HepG2 (cell line): Measurements from ENCODE around the gene KTN1. TPM values are rescaled to one million over a fixed set of nuclear protein-coding genes. Genes with fewer than 3 reads are reported as not detected.

Experiments
- ATAC-seq: fragments of 200-7000 bp; cut with Tn5 transposase; 3 replicates; pipeline ENCODE4 v1.9.1; 2020; ENCODE audit warnings: mild to moderate bottlenecking, moderate library complexity
- BruUV-seq: library from RNA; stranded (reverse); fragments of 400-500 nt; replicated peaks from 2 replicates; lab custom pipeline; 2021; lab: Mats Ljungman, UMichigan
- CTCF ChIA-PET: fragments of 300-600 bp; formaldehyde crosslinking; extraction: SDS; loops from one replicate; lab custom pipeline; 2021; ENCODE audit warnings: low total read pairs, inconsistent platforms, low intra/inter-chr PET ratio; lab: Yijun Ruan, JAX
- POLR2A ChIA-PET: fragments of 350-600 bp; sonication (Branson Sonifier 250); formaldehyde crosslinking; loops from one replicate; lab custom pipeline; 2020; ENCODE audit warnings: antibody characterized with exemption, inconsistent platforms; lab: Yijun Ruan, JAX
- DNase-seq: peaks from one replicate; pipeline ENCODE4 v3.0.0-alpha.2; 2015; ENCODE audit warnings: low spot score
- FAIRE-seq: peaks from 3 replicates; lab custom pipeline; 2011; peaks lifted over from hg19 to GRCh38; lab: Jason Lieb, UNC
- H2AFZ ChIP-seq: one replicate; pipeline ENCODE4 v1.6.1; 2011; ENCODE audit warnings: low read length, inconsistent platforms
- H3K27ac ChIP-seq: fragments of 300-600 bp; 3 replicates; pipeline ENCODE4 v1.8.0; 2011; ENCODE audit warnings: mixed run types, mild to moderate bottlenecking, mixed read lengths, low read length, inconsistent platforms; ENCODE audit not compliant: insufficient read depth; ENCODE audit errors: extremely low read length
- H3K27me3 ChIP-seq, 2 experiments: fragments of 200-600 bp in 1 of 2; 2 replicates in 1 of 2; 3 replicates in 1 of 2; pipeline versions ENCODE4 v1.6.0 to v1.8.0; 2011; ENCODE audit warnings: low read length in 2 of 2, mild to moderate bottlenecking in 2 of 2, moderate library complexity in 2 of 2, inconsistent platforms in 1 of 2; ENCODE audit not compliant: insufficient read depth in 2 of 2, control insufficient read depth in 1 of 2
- H3K36me3 ChIP-seq, 2 experiments: fragments of 200-600 bp in 1 of 2; replicated peaks in 1 of 2; 2 replicates in 1 of 2; 3 replicates in 1 of 2; pipeline versions ENCODE4 v1.5.1 to v1.8.0; 2011; ENCODE audit warnings: low read length in 2 of 2, inconsistent platforms in 1 of 2; ENCODE audit not compliant: insufficient read depth in 2 of 2, control insufficient read depth in 1 of 2
- H3K4me1 ChIP-seq: 2 replicates; pipeline ENCODE4 v1.5.1; 2012; ENCODE audit warnings: low read length, inconsistent platforms; ENCODE audit not compliant: insufficient read depth
- H3K4me2 ChIP-seq: 2 replicates; pipeline ENCODE4 v1.6.0; 2011; ENCODE audit warnings: low read depth, low read length, inconsistent platforms
- H3K4me3 ChIP-seq, 3 experiments: fragments of 200-600 bp in 1 of 3; sonication (generic), shearing (Covaris generic) in 1 of 3; replicated peaks in 1 of 3; 2 replicates each; pipeline ENCODE4 v1.5.1; 2011 to 2016; ENCODE audit warnings: low read length in 3 of 3, inconsistent platforms in 2 of 3, low read depth in 2 of 3, mild to moderate bottlenecking in 2 of 3, control low read depth in 1 of 3, mixed read lengths in 1 of 3; ENCODE audit not compliant: insufficient read depth in 1 of 3
- H3K79me2 ChIP-seq: one replicate; pipeline ENCODE4 v1.6.1; 2011; ENCODE audit warnings: low read length, inconsistent platforms; ENCODE audit not compliant: insufficient read depth
- H3K9ac ChIP-seq: 2 replicates; pipeline ENCODE4 v1.6.0; 2011; ENCODE audit warnings: mild to moderate bottlenecking, low read depth, low read length, inconsistent platforms; ENCODE audit not compliant: insufficient read depth
- H3K9me3 ChIP-seq: 2 replicates; pipeline ENCODE4 v1.5.1; 2012; ENCODE audit warnings: mild to moderate bottlenecking, low read length
- H4K20me1 ChIP-seq: 2 replicates; pipeline ENCODE4 v1.6.0; 2011; ENCODE audit warnings: inconsistent platforms, mild to moderate bottlenecking, low read length, moderate library complexity; ENCODE audit not compliant: insufficient read depth
- ASH2L ChIP-seq: fragments of 300-600, 200-600 bp; sonication (generic); IDR thresholded peaks from 2 replicates; pipeline ENCODE4 v1.7.0; 2017; ENCODE audit warnings: low read depth, mild to moderate bottlenecking, moderate library complexity, mixed read lengths, low read length; ENCODE audit not compliant: insufficient read length
- GATA4 ChIP-seq: sonication (generic); IDR thresholded peaks from 2 replicates; pipeline ENCODE4 v1.6.1; 2016; ENCODE audit warnings: antibody characterized with exemption, low read depth, borderline replicate concordance
- HDAC6 ChIP-seq: fragments of 200-600 bp; sonication (generic); IDR thresholded peaks from 2 replicates; pipeline ENCODE4 v1.7.0; 2017; ENCODE audit warnings: mild to moderate bottlenecking, antibody characterized with exemption, low read length, low read depth
- HNRNPH1 ChIP-seq: fragments of 200-400 bp; formaldehyde crosslinking; optimal IDR thresholded peaks from 2 replicates; pipeline ENCODE3; 2017; ENCODE audit warnings: mild to moderate bottlenecking, low read depth, low read length
- NCOA2 ChIP-seq: sonication (generic); formaldehyde crosslinking; IDR thresholded peaks from 2 replicates; pipeline ENCODE4 v1.8.0; 2022; ENCODE audit warnings: inconsistent platforms
- PTBP1 ChIP-seq: fragments of 200-400 bp; formaldehyde crosslinking; IDR thresholded peaks from 2 replicates; pipeline ENCODE4 v1.6.1; 2018; ENCODE audit warnings: low read length, low read depth; ENCODE audit not compliant: poor library complexity, severe bottlenecking
- ZFP36L2 ChIP-seq: sonication (generic); formaldehyde crosslinking; IDR thresholded peaks from 2 replicates; pipeline ENCODE4 v1.4.0; 2020; ENCODE audit warnings: missing genetic modification reagents
- ZNF230 ChIP-seq: sonication (generic); formaldehyde crosslinking; IDR thresholded peaks from 2 replicates; pipeline ENCODE4 v1.4.0; 2020; ENCODE audit warnings: mild to moderate bottlenecking, missing genetic modification reagents
- ZNF383 ChIP-seq: sonication (generic); formaldehyde crosslinking; IDR thresholded peaks from 2 replicates; pipeline ENCODE4 v1.4.0; 2020; ENCODE audit warnings: missing genetic modification reagents, mild to moderate bottlenecking, borderline replicate concordance
- ZNF556 ChIP-seq: sonication (generic); formaldehyde crosslinking; IDR thresholded peaks from 2 replicates; pipeline ENCODE4 v1.4.0; 2020; ENCODE audit warnings: mild to moderate bottlenecking, missing genetic modification reagents, borderline replicate concordance
- ZNF605 ChIP-seq: sonication (generic); formaldehyde crosslinking; IDR thresholded peaks from 2 replicates; pipeline ENCODE4 v1.8.0; 2022; ENCODE audit warnings: mild to moderate bottlenecking, missing genetic modification reagents
- ZNF670 ChIP-seq: sonication (generic); formaldehyde crosslinking; IDR thresholded peaks from 2 replicates; pipeline ENCODE4 v1.8.0; 2022; ENCODE audit warnings: mild to moderate bottlenecking, missing genetic modification reagents, borderline replicate concordance
- ZNF776 ChIP-seq: sonication (generic); formaldehyde crosslinking; IDR thresholded peaks from 2 replicates; pipeline ENCODE4 v1.4.0; 2020; ENCODE audit warnings: mild to moderate bottlenecking, missing genetic modification reagents
- ZNF891 ChIP-seq: sonication (generic); formaldehyde crosslinking; IDR thresholded peaks from 2 replicates; pipeline ENCODE4 v1.5.0; 2020; ENCODE audit warnings: mild to moderate bottlenecking, missing genetic modification reagents
- WGBS: methylation state at CpG from one replicate; pipeline ENCODE4 v1.1.6; 2017; ENCODE audit warnings: low lambda C conversion rate; 5-methylcytosine and 5-hydroxymethylcytosine counted together
- in situ Hi-C: cut with HindIII; loops from 2 replicates; pipeline ENCODE4 v1.10.0; 2017; ENCODE audit warnings: low pct_unique_long_range_greater_than_20kb; ENCODE audit not compliant: extremely low pct_ligation_motif_present
- intact Hi-C: fragments of 100-400 bp; cut with micrococcal nuclease; formaldehyde crosslinking; loops from one replicate; pipeline ENCODE4 v1.10.0; 2022; ENCODE audit not compliant: unreplicated experiment
- polyA plus RNA-seq, 8 experiments: library from polyadenylated mRNA; depleted of rRNA in 3 of 8; stranded (reverse) in 7 of 8; unstranded in 1 of 8; fragments of >200 nt; fragmentation: Illumina TruSeq in 4 of 8; extraction: Trizol in 4 of 8; gene quantifications; 2 replicates each; pipeline versions ENCODE4 v1.2.1 to v1.2.3, GENCODE V29; 2011 to 2016; ENCODE audit warnings: low read depth in 4 of 8, missing spikeins in 1 of 8, mixed read lengths in 1 of 8; ENCODE audit not compliant: insufficient read depth in 1 of 8
- total RNA-seq, 5 experiments: library from RNA; depleted of rRNA; stranded (reverse); fragments of >200 nt; fragmentation: Illumina TruSeq; extraction: Trizol; gene quantifications; 2 replicates each; pipeline ENCODE4 v1.2.3, GENCODE V29; 2016; ENCODE audit warnings: low read depth in 1 of 5
- TF ChIP-seq, protein P1 (sequence below): sonication (generic); formaldehyde crosslinking; IDR thresholded peaks from 2 replicates; pipeline ENCODE4 v1.4.0; 2020; ENCODE audit warnings: mild to moderate bottlenecking, low read depth, missing genetic modification reagents

Gene KTN1
- total and polyA plus RNA-seq, 2 of the 13 experiments (the other 11 are each of a cell fraction or from before 2014, with no cell fraction given): 60.6 to 169 TPM

DNA sequence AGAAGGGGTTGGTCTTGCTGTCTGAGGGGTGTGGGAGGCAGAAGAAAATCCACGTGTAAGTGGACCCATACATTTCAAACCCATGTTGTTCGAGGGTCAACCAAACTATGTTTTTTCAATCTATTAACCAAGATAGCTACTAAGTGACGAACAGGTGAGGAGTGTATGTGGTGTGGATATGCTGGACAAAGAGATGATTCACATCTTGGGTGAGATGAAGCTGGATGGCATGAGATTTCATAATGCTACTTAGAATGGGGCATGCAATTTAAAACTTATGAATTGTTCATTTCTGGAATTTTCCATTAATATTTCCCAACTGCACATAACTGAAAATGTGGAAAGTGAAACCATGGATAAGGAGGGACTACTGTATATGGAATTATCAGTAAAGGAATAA, 17.9 kb upstream of the KTN1 start:
- in situ Hi-C loops: no loop called here
- Histone ChIP-seq H3K4me3 (no peak overlapping the region), H4K20me1 (no peaks in the 10 kb centered on the region), H3K9ac (no peak overlapping the region), H3K36me3 (0 out of 5 replicates have a peak, but pooled peaks cover 0 to 1% of the 10 kb centered on the region in 2 experiments), H3K4me1 (no peaks in the 10 kb centered on the region), H2AFZ (no peak overlapping the region), H3K27ac (no peak overlapping the region), H3K27me3 (no peaks in the 10 kb centered on the region), H3K4me2 (no peak overlapping the region), H3K79me2 (no peaks in the 10 kb centered on the region), H3K9me3 (no peaks in the 10 kb centered on the region)
- no peak for TF ChIP-seq ZNF383 (CRISPR knock-in tag)
- TF ChIP-seq ZNF776 (CRISPR knock-in tag): no peak
- TF ChIP-seq PTBP1: no peak
- no peak for TF ChIP-seq ZNF605 (CRISPR knock-in tag)
- TF ChIP-seq HDAC6: no peak
- TF ChIP-seq HNRNPH1: no peak
- no peak for TF ChIP-seq ZNF556 (CRISPR knock-in tag)
- TF ChIP-seq ASH2L: no peak
- TF ChIP-seq ZNF230 (CRISPR knock-in tag): no peak
- no peak for TF ChIP-seq ZNF891 (CRISPR knock-in tag)
- TF ChIP-seq, protein P1, sequence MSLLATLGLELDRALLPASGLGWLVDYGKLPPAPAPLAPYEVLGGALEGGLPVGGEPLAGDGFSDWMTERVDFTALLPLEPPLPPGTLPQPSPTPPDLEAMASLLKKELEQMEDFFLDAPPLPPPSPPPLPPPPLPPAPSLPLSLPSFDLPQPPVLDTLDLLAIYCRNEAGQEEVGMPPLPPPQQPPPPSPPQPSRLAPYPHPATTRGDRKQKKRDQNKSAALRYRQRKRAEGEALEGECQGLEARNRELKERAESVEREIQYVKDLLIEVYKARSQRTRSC (CRISPR knock-in tag): no peak
- no peak for TF ChIP-seq GATA4
- no peak for TF ChIP-seq NCOA2 (CRISPR knock-in tag)
- TF ChIP-seq ZNF670 (CRISPR knock-in tag): no peak
- no peak for TF ChIP-seq ZFP36L2 (CRISPR knock-in tag)
- ATAC-seq: no peak
- intact Hi-C loops: no loop called here
- ChIA-PET POLR2A (no interaction called here), CTCF (no interaction called here)
- BruUV-seq: no TSS peak
- no peak for DNase-seq
- no peak for FAIRE-seq
- WGBS: 95% methylated on average over 3 of the region's 3 CpGs
